Measurements from ENCODE around the gene OLAH. TPM values are rescaled to one million over a fixed set of nuclear protein-coding genes. Genes with fewer than 3 reads are reported as not detected.

OLAH gene
- polyA plus RNA-seq, 5 donors: 0.14 to 0.45 (median 0.18) TPM; not detected in 1

Other genes starting within 250 kb of the OLAH start
- 1 to 10 TPM; 3.2 to 4.4 (median 3.5) TPM for gene CDNF, start 205.9 kb upstream of the OLAH start, polyA plus RNA-seq (ENCODE audit: insufficient read depth in 1 of 5, insufficient read length in 5 of 5, low replicate concordance in 1 of 5)
- 10 to 100 TPM; 15.7 to 24.5 (median 21.2) TPM for gene HSPA14, start 205.6 kb upstream of the OLAH start, polyA plus RNA-seq (ENCODE audit: insufficient read depth in 1 of 5, insufficient read length in 5 of 5, low replicate concordance in 1 of 5)
- 10 to 100 TPM; 15.5 to 18.0 (median 17.7) TPM for gene MSANTD7, start 205.6 kb upstream of the OLAH start, polyA plus RNA-seq (ENCODE audit: insufficient read depth in 1 of 5, insufficient read length in 5 of 5, low replicate concordance in 1 of 5)
- gene SUV39H2, start 165.1 kb upstream of the OLAH start, polyA plus RNA-seq (ENCODE audit: insufficient read depth in 1 of 5, insufficient read length in 5 of 5, low replicate concordance in 1 of 5): 10 to 100 TPM; 13.0 to 26.7 (median 17.0) TPM
- gene DCLRE1C, start 89.8 kb upstream of the OLAH start, polyA plus RNA-seq (ENCODE audit: insufficient read depth in 1 of 5, insufficient read length in 5 of 5, low replicate concordance in 1 of 5): 10 to 100 TPM; 14.6 to 22.6 (median 22.3) TPM
- 1 to 10 TPM in 4 of 5 donors, under 1 TPM in 1; 0.34 to 2.4 (median 1.4) TPM for gene MEIG1, start 84.6 kb upstream of the OLAH start, polyA plus RNA-seq (ENCODE audit: insufficient read depth in 1 of 5, insufficient read length in 5 of 5, low replicate concordance in 1 of 5)
- gene ACBD7, start 44.8 kb downstream of the OLAH start, polyA plus RNA-seq (ENCODE audit: insufficient read depth in 1 of 5, insufficient read length in 5 of 5, low replicate concordance in 1 of 5): 1 to 10 TPM; 3.7 to 7.7 (median 5.0) TPM
- 10 to 100 TPM; 25.1 to 28.4 (median 26.0) TPM for gene RPP38, start 53.4 kb downstream of the OLAH start, polyA plus RNA-seq (ENCODE audit: insufficient read depth in 1 of 5, insufficient read length in 5 of 5, low replicate concordance in 1 of 5)
- gene NMT2, start 124.8 kb downstream of the OLAH start, polyA plus RNA-seq (ENCODE audit: insufficient read depth in 1 of 5, insufficient read length in 5 of 5, low replicate concordance in 1 of 5): 10 to 100 TPM; 27.2 to 41.1 (median 32.7) TPM